Breast epithelium (tissue), 3 donors: ENCODE measurements around the gene DNAH17.

Experiments used
- CTCF ChIP-seq, 3 donors: fragments of 450-650 bp; IDR thresholded peaks; one replicate each; pipeline ENCODE4 v1.5.1; 2016 to 2017; ENCODE audit warnings: antibody characterized with exemption in 3 of 3, mild to moderate bottlenecking in 3 of 3, moderate library complexity in 3 of 3
- POLR2A ChIP-seq: fragments of 450-650 bp; IDR thresholded peaks from one replicate; pipeline ENCODE4 v1.6.1; 2016; ENCODE audit warnings: antibody characterized with exemption, mild to moderate bottlenecking, moderate library complexity
- POLR2AphosphoS5 ChIP-seq, 3 donors: sonication (generic); formaldehyde crosslinking; IDR thresholded peaks; one replicate each; pipeline ENCODE4 v1.6.1; 2017; ENCODE audit warnings: antibody characterized with exemption in 3 of 3

GRCh38 chr17:78421084-78421533 is 156.1 kb downstream of the DNAH17 start:
- no peak for TF ChIP-seq CTCF (IDR thresholded peaks at IDR 0.05)
- TF ChIP-seq POLR2AphosphoS5 (IDR thresholded peaks at IDR 0.05): no peak
- no peak for TF ChIP-seq POLR2A
